GM23338 (cell line): ENCODE data around the gene NID1. TPM values are rescaled to one million over a fixed set of nuclear protein-coding genes. Genes with fewer than 3 reads are reported as not detected.

ENCODE experiments used
- ATAC-seq: fragments of 200-7000 bp; cut with Tn5 transposase; 3 replicates; pipeline ENCODE4 v1.9.1; 2020
- DNase-seq: peaks from one replicate; pipeline ENCODE4 v3.0.0-alpha.2; 2015; ENCODE audit warnings: low spot score
- H2AFZ ChIP-seq: fragments of 200-600 bp; sonication (generic); 2 replicates; pipeline ENCODE4 v1.8.0; 2016; ENCODE audit warnings: antibody characterized with exemption, mild to moderate bottlenecking, moderate library complexity
- H3F3A ChIP-seq: fragments of 200-600 bp; sonication (generic); replicated peaks from 2 replicates; pipeline ENCODE4 v1.8.0; 2017; ENCODE audit warnings: antibody characterized with exemption, mixed run types, low read depth
- H3K27ac ChIP-seq: fragments of 200-600 bp; sonication (generic); 2 replicates; pipeline ENCODE4 v1.6.1; 2016; ENCODE audit warnings: low read depth
- H3K27me3 ChIP-seq: fragments of 200-600 bp; sonication (generic); 2 replicates; pipeline ENCODE4 v1.8.0; 2016; ENCODE audit warnings: mild to moderate bottlenecking, mixed run types, moderate library complexity; ENCODE audit not compliant: insufficient read depth
- H3K36me3 ChIP-seq: fragments of 200-600 bp; sonication (generic); 2 replicates; pipeline ENCODE4 v1.8.0; 2016; ENCODE audit warnings: mild to moderate bottlenecking; ENCODE audit not compliant: insufficient read depth
- H3K4me1 ChIP-seq: fragments of 200-600 bp; sonication (generic); 2 replicates; pipeline ENCODE4 v1.8.0; 2016; ENCODE audit warnings: mild to moderate bottlenecking, moderate library complexity; ENCODE audit not compliant: insufficient read depth
- H3K4me2 ChIP-seq: fragments of 200-600 bp; sonication (generic); 2 replicates; pipeline ENCODE4 v1.7.1; 2017; ENCODE audit warnings: mixed run types
- H3K4me3 ChIP-seq: fragments of 200-600 bp; sonication (generic); 2 replicates; pipeline ENCODE4 v1.6.1; 2016; ENCODE audit warnings: mixed run types
- H3K79me2 ChIP-seq: fragments of 200-600 bp; sonication (generic); replicated peaks from 2 replicates; pipeline ENCODE4 v1.8.0; 2017; ENCODE audit warnings: mild to moderate bottlenecking; ENCODE audit not compliant: insufficient read depth
- H3K9me2 ChIP-seq: fragments of 200-600 bp; sonication (generic); 2 replicates; pipeline ENCODE4 v1.8.0; 2017; ENCODE audit not compliant: insufficient read depth
- H4K20me1 ChIP-seq: fragments of 200-600 bp; sonication (generic); replicated peaks from 2 replicates; pipeline ENCODE4 v1.8.0; 2017; ENCODE audit warnings: mild to moderate bottlenecking; ENCODE audit not compliant: insufficient read depth
- H3K27ac Mint-ChIP-seq: 2 replicates; pipeline ENCODE4 v1.8.0; 2020; ENCODE audit warnings: inconsistent platforms, mild to moderate bottlenecking, moderate library complexity, mixed read lengths
- H3K27me3 Mint-ChIP-seq: 3 replicates; pipeline ENCODE4 v1.8.0; 2022; ENCODE audit warnings: low read depth, mild to moderate bottlenecking, moderate library complexity, mixed read lengths, inconsistent platforms; ENCODE audit not compliant: insufficient read depth, poor library complexity
- H3K36me3 Mint-ChIP-seq: 3 replicates; pipeline ENCODE4 v1.8.0; 2021; ENCODE audit warnings: low read depth, mild to moderate bottlenecking, inconsistent platforms, moderate library complexity, mixed read lengths
- H3K4me1 Mint-ChIP-seq: 3 replicates; pipeline ENCODE4 v1.8.0; 2020; ENCODE audit warnings: mild to moderate bottlenecking, inconsistent platforms, mixed read lengths
- H3K4me3 Mint-ChIP-seq: 3 replicates; pipeline ENCODE4 v1.8.0; 2021; ENCODE audit warnings: moderate library complexity, mild to moderate bottlenecking, inconsistent platforms, mixed read lengths
- H3K9me3 Mint-ChIP-seq: 3 replicates; pipeline ENCODE4 v1.8.0; 2020; ENCODE audit warnings: moderate library complexity, mild to moderate bottlenecking, inconsistent platforms, mixed read lengths
- EZH2phosphoT487 ChIP-seq: fragments of 200-600 bp; sonication (generic); IDR thresholded peaks from one replicate; pipeline ENCODE4 v1.8.1; 2018; ENCODE audit warnings: antibody characterized with exemption; ENCODE audit not compliant: unreplicated experiment
- NANOG ChIP-seq: IDR thresholded peaks from 2 replicates; pipeline ENCODE4 v1.6.1; 2016; ENCODE audit warnings: antibody characterized with exemption, borderline replicate concordance
- POLR2AphosphoS5 ChIP-seq: IDR thresholded peaks from 2 replicates; pipeline ENCODE4 v1.6.1; 2016; ENCODE audit warnings: antibody characterized with exemption, low read depth
- polyA plus RNA-seq: library from polyadenylated mRNA; unstranded; fragments of >200 nt; fragmentation: Nextera tagmentation; extraction: Ambion mirVana; gene quantifications from 2 replicates; pipeline ENCODE4 v1.2.1, GENCODE V29; 2016
- total RNA-seq: library from RNA; depleted of rRNA; stranded (reverse); fragments of >200 nt; shearing (Covaris generic); gene quantifications from 2 replicates; pipeline ENCODE4 v1.2.3, GENCODE V29; 2014
- TF ChIP-seq, protein P1 (sequence below): fragments of 250-450 bp; sonication (Bioruptor Pico); IDR thresholded peaks from 2 replicates; pipeline ENCODE4 v1.5.0; 2020; ENCODE audit warnings: mild to moderate bottlenecking, moderate library complexity
- TF ChIP-seq, protein P2 (sequence below): IDR thresholded peaks from 2 replicates; pipeline ENCODE4 v1.6.1; 2016; ENCODE audit warnings: antibody characterized with exemption

Gene NID1
- total and polyA plus RNA-seq, 2 experiments from 2014 or later, result 7.1 to 32.5 TPM

DNA sequence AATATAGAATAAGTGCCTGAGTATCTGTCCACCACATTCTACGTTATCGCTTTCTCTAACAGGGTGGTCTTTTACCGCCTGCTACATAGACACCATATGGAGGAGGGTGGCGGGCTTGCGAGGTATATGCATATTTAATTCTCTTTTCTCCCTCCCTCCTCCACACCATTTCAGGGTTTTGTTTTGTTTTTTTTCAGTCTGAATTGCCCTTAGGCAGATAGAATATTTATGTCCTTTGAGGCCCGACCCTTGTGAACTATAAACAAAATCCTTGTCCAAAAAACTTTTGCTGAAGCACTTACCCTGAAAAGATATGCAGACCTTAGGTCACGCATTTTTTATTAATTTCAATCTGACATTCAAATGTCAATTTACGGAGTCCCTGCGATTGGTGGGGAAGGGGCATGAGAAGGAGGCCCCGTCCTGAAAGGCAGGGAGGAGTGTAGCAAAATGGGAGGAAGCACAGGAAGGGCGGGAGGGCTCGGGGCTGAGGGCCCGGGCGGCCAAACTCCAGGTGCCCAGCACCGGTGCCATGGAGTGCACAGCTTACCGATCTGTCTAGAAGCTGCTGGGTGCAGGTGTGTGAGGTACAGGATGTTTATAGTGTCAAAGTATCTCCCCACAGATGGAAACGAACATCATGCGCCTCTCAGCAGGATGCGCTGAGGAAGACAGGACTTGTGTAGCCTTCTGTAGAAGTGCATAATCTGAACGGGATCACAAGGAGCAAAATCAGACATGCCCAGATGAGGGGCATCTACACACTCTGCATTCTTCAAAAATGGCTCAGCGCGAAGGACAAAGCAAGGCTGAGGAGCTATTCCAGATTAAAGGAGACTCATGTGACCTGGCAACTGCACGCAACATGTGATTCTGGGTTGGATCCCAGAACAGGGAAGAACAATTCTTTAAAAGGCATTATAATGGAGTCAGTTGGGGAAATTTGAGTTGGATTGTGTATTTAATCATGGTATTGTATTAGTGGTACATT lies 129.4 kb downstream of the NID1 start:
- H3K4me2 ChIP-seq, result no peak overlapping the region
- H2AFZ ChIP-seq, result peak overlapping the region; percentile 76; the same call in 1 of the 2 replicates
- Mint-ChIP-seq H3K9me3 (no peaks in the 10 kb centered on the region), H3K4me1 (peaks cover 15% of the 10 kb centered on the region; the same call in 2 of the 3 replicates), H3K36me3 (no peaks in the 10 kb centered on the region), H3K27me3 (peaks cover 10% of the 10 kb centered on the region), H3K4me3 (no peak overlapping the region), H3K27ac (no peak overlapping the region)
- H3F3A ChIP-seq, result no peaks in the 10 kb centered on the region
- TF ChIP-seq, protein P1, sequence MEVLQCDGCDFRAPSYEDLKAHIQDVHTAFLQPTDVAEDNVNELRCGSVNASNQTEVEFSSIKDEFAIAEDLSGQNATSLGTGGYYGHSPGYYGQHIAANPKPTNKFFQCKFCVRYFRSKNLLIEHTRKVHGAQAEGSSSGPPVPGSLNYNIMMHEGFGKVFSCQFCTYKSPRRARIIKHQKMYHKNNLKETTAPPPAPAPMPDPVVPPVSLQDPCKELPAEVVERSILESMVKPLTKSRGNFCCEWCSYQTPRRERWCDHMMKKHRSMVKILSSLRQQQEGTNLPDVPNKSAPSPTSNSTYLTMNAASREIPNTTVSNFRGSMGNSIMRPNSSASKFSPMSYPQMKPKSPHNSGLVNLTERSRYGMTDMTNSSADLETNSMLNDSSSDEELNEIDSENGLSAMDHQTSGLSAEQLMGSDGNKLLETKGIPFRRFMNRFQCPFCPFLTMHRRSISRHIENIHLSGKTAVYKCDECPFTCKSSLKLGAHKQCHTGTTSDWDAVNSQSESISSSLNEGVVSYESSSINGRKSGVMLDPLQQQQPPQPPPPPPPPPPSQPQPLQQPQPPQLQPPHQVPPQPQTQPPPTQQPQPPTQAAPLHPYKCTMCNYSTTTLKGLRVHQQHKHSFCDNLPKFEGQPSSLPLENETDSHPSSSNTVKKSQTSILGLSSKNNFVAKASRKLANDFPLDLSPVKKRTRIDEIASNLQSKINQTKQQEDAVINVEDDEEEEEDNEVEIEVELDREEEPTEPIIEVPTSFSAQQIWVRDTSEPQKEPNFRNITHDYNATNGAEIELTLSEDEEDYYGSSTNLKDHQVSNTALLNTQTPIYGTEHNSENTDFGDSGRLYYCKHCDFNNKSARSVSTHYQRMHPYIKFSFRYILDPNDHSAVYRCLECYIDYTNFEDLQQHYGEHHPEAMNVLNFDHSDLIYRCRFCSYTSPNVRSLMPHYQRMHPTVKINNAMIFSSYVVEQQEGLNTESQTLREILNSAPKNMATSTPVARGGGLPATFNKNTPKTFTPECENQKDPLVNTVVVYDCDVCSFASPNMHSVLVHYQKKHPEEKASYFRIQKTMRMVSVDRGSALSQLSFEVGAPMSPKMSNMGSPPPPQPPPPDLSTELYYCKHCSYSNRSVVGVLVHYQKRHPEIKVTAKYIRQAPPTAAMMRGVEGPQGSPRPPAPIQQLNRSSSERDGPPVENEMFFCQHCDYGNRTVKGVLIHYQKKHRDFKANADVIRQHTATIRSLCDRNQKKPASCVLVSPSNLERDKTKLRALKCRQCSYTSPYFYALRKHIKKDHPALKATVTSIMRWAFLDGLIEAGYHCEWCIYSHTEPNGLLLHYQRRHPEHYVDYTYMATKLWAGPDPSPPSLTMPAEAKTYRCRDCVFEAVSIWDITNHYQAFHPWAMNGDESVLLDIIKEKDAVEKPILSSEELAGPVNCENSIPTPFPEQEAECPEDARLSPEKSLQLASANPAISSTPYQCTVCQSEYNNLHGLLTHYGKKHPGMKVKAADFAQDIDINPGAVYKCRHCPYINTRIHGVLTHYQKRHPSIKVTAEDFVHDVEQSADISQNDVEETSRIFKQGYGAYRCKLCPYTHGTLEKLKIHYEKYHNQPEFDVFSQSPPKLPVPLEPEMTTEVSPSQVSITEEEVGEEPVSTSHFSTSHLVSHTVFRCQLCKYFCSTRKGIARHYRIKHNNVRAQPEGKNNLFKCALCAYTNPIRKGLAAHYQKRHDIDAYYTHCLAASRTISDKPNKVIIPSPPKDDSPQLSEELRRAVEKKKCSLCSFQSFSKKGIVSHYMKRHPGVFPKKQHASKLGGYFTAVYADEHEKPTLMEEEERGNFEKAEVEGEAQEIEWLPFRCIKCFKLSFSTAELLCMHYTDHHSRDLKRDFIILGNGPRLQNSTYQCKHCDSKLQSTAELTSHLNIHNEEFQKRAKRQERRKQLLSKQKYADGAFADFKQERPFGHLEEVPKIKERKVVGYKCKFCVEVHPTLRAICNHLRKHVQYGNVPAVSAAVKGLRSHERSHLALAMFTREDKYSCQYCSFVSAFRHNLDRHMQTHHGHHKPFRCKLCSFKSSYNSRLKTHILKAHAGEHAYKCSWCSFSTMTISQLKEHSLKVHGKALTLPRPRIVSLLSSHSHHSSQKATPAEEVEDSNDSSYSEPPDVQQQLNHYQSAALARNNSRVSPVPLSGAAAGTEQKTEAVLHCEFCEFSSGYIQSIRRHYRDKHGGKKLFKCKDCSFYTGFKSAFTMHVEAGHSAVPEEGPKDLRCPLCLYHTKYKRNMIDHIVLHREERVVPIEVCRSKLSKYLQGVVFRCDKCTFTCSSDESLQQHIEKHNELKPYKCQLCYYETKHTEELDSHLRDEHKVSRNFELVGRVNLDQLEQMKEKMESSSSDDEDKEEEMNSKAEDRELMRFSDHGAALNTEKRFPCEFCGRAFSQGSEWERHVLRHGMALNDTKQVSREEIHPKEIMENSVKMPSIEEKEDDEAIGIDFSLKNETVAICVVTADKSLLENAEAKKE (CRISPR knock-in tag), result no peak
- no peak for TF ChIP-seq NANOG
- TF ChIP-seq, protein P2, sequence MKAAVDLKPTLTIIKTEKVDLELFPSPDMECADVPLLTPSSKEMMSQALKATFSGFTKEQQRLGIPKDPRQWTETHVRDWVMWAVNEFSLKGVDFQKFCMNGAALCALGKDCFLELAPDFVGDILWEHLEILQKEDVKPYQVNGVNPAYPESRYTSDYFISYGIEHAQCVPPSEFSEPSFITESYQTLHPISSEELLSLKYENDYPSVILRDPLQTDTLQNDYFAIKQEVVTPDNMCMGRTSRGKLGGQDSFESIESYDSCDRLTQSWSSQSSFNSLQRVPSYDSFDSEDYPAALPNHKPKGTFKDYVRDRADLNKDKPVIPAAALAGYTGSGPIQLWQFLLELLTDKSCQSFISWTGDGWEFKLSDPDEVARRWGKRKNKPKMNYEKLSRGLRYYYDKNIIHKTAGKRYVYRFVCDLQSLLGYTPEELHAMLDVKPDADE, result no peak
- TF ChIP-seq POLR2AphosphoS5, result no peak
- TF ChIP-seq EZH2phosphoT487, result no peak
- no peaks in the 10 kb centered on the region for H3K36me3 ChIP-seq
- peaks cover 2% of the 10 kb centered on the region; the same call in 1 of the 2 replicates for H3K4me1 ChIP-seq
- no peaks in the 10 kb centered on the region for H3K79me2 ChIP-seq
- DNase-seq (no peak), ATAC-seq (no peak)
- no peak overlapping the region for H3K4me3 ChIP-seq
- H3K27ac ChIP-seq, result no peak overlapping the region
- H4K20me1 ChIP-seq, result no peaks in the 10 kb centered on the region
- no peaks in the 10 kb centered on the region for H3K9me2 ChIP-seq
- H3K27me3 ChIP-seq, result no peaks in the 10 kb centered on the region
